Ammon's horn (tissue), 1 donor: Measurements from ENCODE around the gene MAP3K9.

Source experiments
- DNase-seq: peaks from one replicate; pipeline ENCODE4 v3.0.0-alpha.2; 2016; ENCODE audit warnings: low spot score

MAP3K9 gene

DNA sequence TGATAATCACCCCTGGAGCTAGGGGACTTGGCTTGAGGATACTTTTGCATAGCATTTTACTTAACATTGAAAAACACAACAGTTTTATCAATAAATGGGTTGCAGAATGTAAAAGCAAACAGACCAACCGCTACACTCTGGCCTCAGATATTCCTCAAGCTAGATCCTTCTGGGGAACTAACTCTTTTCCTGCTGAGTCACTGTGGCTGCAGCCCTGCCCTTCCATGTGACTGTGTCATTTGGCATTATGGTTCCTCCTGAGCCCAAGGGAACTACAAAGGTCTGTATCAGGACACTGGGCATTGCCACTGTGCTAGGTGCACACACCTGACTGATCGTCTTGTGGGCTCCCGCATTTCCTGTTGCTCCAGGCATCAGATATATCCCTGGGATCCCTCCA is 111.0 kb downstream of the MAP3K9 start:
- DNase-seq = no peak

DNA sequence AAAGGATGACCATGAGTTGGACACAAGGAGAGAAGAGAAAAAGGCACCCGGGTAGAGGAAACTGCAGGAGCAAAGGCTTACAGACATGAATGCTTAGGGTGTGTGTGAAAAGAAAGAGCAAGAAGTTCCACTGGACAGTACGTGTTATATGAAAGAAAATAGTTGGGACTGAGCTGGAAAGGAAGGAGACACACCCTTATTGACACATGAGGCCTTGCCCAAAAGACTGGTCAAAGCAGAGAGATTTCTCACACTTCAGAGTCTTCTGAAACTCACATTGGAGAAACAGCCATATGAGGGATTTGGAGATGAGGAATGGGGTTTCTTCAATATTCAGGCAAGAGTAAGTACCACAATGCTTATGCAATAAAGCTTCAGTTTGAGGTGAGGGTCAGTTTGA is 111.6 kb downstream of the MAP3K9 start:
- no peak for DNase-seq

DNA sequence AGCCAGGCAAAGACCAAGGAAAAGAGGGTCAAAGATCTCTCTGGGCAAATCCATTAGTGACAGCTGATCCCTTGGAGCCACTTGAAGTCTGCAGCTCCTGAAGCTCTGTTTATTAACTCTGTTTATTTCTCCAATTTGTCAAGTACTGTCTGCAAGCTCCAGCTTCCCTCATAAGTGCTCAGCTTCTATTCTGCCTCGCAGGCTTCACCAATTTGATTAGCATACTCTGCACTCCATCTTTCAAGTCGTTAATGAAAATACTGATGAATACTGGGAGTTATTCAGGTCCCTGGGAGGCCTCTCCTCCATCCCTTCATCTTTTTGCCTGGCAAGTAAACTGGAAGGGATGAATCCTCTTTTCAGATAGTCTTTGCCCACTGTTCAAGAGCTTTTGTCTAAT is 113.3 kb downstream of the MAP3K9 start:
- no peak for DNase-seq

DNA sequence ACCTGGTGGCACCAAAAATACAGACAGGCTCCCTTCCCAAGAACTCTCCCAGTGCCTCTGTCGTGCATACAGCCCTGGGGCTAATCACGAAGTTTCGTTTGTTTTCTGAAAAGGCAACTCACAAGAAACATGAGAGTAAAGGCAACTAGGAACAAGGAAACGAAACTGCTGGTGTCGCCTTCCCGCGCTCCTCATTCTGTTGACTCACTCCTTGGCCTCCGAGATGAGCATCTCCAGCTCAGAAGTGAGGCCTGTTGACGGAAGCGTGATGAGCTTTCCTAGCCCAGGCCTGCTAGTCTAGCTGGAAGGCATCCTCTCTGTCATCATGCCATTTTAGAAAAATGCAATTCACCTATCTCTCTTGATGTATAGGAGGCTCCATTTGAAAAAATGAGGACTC is 117.1 kb downstream of the MAP3K9 start:
- peak; percentile 66 for DNase-seq

DNA sequence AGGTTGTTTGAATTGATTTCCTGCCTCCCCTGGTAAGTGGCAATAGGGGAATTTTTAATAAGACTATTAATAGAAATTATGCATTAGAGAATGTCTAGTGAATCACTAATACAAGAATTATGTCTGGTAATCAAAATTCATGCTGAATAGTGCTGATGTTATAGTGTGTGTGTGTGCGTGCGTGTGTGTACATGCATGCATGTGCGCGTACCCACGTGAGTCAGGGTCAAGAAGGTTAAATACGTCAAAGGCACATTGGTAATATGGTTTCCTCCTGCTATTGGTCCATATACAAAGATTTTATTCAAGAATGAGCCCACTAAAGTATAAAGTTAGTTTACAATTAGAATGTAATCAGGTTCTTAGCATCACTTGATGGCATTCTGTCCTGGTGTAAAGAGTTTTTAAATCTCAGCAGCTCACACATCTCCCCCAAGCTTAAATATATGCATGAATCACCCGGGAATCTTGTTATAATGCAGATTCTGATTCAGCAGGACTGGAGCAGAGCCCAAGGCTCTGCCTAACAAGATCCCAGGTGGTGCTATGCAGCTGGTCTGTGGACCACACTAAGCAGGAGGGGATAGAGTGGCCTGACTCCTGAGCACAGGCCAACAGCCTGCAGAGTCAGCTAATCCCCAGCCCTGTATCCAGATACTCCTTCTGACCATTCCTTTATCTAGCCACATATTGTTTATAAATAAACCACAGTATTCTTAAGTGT is 123.7 kb downstream of the MAP3K9 start:
- DNase-seq = no peak

DNA sequence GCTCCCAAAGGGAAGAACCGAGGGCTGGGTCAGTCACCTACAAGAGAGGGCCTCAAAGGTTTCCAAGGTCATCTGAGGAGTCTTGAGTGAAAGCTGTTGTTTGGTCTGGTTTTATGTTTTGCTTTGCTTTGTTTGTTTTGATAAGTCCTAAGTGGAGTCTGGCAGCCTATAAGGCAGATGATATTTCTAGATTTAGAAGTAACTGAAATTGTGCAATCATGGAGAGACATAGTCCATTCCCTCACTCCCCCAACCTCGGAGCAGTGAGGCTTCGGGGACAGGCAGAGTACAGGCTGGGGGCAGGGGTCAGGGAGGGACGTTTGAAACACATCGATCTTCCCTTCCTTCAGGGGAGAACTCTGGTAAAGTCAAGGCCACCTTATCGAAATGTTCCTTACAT is 125.3 kb downstream of the MAP3K9 start:
- no peak for DNase-seq

DNA sequence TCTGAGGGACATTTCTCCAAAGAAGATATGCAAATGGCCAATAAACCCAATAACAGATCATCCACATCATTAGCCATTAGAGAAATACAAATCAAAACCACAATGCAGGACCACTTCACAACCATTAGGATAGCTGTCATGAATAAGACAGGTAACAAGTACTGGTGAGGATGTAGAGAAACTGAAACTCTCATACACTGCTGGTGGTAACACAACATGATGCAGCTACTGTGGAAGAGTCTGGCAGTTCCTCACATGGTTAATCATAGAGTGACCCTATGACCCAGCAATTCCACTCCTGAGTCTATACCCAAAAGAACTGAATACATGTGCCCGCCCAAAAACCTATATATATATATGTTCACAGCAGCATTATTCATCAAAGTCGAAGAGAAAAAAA is 128.6 kb downstream of the MAP3K9 start:
- no peak for DNase-seq

DNA sequence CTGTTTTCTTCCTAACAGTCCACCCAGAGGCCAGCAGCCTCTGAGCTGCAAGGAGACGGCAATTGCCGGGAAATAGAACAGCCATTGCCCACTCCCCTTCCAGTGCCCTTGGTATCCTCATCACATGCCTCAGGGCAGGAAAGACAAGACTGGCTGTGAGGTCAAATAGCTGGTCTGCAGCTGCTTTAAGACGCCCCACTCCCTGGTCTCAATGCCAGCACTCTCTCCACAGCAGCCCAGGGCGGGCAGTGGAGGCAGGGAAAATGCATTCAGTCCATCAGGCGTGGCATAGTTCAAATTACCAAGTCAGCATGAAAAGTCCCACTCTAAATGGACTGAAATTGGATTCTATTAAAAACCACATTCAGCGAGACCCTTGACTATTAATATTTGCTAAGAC is 132.0 kb downstream of the MAP3K9 start:
- no peak for DNase-seq
